DND-41 (cell line): ENCODE data around the gene RSPH9.

Source experiments
- ATAC-seq: fragments of 200-7000 bp; cut with Tn5 transposase; 3 replicates; pipeline ENCODE4 v1.9.1; 2021; ENCODE audit warnings: low read depth; ENCODE audit not compliant: insufficient read depth
- DNase-seq: peaks from one replicate; pipeline ENCODE4 v3.0.0-alpha.2; 2020
- H2AFZ ChIP-seq: 2 replicates; pipeline ENCODE4 v1.6.0; 2012; ENCODE audit warnings: low read depth, low read length
- H3K27ac ChIP-seq: 2 replicates; pipeline ENCODE4 v1.5.1; 2012; ENCODE audit warnings: low read length, inconsistent platforms
- H3K27me3 ChIP-seq: fragments of 200-600 bp; sonication (generic); 2 replicates; pipeline ENCODE4 v1.6.0; 2012; ENCODE audit warnings: low read length, mild to moderate bottlenecking, inconsistent platforms; ENCODE audit not compliant: insufficient read depth, poor library complexity
- H3K36me3 ChIP-seq: 2 replicates; pipeline ENCODE4 v1.5.1; 2012; ENCODE audit warnings: low read length, inconsistent platforms; ENCODE audit not compliant: insufficient read depth
- H3K4me1 ChIP-seq: 2 replicates; pipeline ENCODE4 v1.5.1; 2012; ENCODE audit warnings: mild to moderate bottlenecking, low read length; ENCODE audit not compliant: insufficient read depth
- H3K4me2 ChIP-seq: 2 replicates; pipeline ENCODE4 v1.6.0; 2012; ENCODE audit warnings: mild to moderate bottlenecking, moderate library complexity, low read length, inconsistent platforms; ENCODE audit not compliant: insufficient read depth
- H3K4me3 ChIP-seq, 2 experiments: fragments of 200-600 bp in 1 of 2; shearing (Covaris generic) in 1 of 2; 2 replicates each; pipeline ENCODE4 v1.5.1; 2012 to 2016; ENCODE audit warnings: inconsistent platforms in 2 of 2, low read length in 2 of 2, mild to moderate bottlenecking in 2 of 2, low read depth in 1 of 2, moderate library complexity in 1 of 2
- H3K79me2 ChIP-seq: 2 replicates; pipeline ENCODE4 v1.6.0; 2012; ENCODE audit warnings: low read length, inconsistent platforms; ENCODE audit not compliant: insufficient read depth
- H3K9ac ChIP-seq: 2 replicates; pipeline ENCODE4 v1.6.0; 2012; ENCODE audit warnings: low read depth, mild to moderate bottlenecking, inconsistent platforms, low read length, moderate library complexity
- H3K9me3 ChIP-seq: 2 replicates; pipeline ENCODE4 v1.5.1; 2012; ENCODE audit warnings: low read length, moderate library complexity, mild to moderate bottlenecking, inconsistent platforms; ENCODE audit not compliant: insufficient read depth, severe bottlenecking
- H4K20me1 ChIP-seq: 2 replicates; pipeline ENCODE4 v1.6.0; 2012; ENCODE audit warnings: low read length; ENCODE audit not compliant: insufficient read depth
- EZH2 ChIP-seq: IDR thresholded peaks from 3 replicates; pipeline ENCODE4 v1.6.1; 2012; ENCODE audit warnings: borderline replicate concordance, low read depth, mild to moderate bottlenecking, moderate library complexity, low read length, inconsistent platforms; ENCODE audit not compliant: severe bottlenecking
- TF ChIP-seq, protein P1 (sequence below): IDR thresholded peaks from 2 replicates; pipeline ENCODE4 v1.5.1; 2012; ENCODE audit warnings: borderline replicate concordance, low read length, moderate library complexity, mild to moderate bottlenecking; ENCODE audit not compliant: poor library complexity, severe bottlenecking; ENCODE audit errors: extremely low read depth

The RSPH9 gene

DNA sequence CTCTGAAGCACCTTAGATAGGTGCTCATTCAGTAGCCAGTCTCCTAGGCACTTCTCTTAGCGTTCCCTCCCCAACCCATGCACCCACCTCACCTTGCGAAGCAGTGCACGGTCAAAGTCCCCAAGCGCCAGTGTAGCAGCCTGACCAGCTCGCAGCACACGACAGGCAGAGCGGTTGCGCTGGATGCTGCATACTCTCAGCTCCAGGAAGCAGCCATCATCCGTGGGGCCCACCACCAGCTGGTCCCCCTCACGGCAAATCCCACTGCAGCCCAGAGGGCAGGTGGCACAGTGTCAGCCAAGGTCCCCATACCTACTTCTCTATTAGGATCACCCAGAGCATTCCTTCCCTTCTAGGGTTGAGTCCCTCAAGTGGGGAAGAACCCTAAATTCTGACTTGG, 22.3 kb upstream of the RSPH9 start:
- peaks cover 84% of the 10 kb centered on the region for H3K36me3 ChIP-seq
- peaks cover 17% of the 10 kb centered on the region for H3K79me2 ChIP-seq
- peaks cover 10% of the 10 kb centered on the region; the same call in 1 of the 2 replicates for H4K20me1 ChIP-seq
- ATAC-seq (no peak), DNase-seq (no peak)
- no peaks in the 10 kb centered on the region for H3K27me3 ChIP-seq
- peaks cover 14% of the 10 kb centered on the region for H3K4me1 ChIP-seq
- H3K27ac ChIP-seq = no peak overlapping the region
- H2AFZ ChIP-seq = no peak overlapping the region
- H3K9ac ChIP-seq = no peak overlapping the region
- no peak for TF ChIP-seq EZH2
- TF ChIP-seq, protein P1, sequence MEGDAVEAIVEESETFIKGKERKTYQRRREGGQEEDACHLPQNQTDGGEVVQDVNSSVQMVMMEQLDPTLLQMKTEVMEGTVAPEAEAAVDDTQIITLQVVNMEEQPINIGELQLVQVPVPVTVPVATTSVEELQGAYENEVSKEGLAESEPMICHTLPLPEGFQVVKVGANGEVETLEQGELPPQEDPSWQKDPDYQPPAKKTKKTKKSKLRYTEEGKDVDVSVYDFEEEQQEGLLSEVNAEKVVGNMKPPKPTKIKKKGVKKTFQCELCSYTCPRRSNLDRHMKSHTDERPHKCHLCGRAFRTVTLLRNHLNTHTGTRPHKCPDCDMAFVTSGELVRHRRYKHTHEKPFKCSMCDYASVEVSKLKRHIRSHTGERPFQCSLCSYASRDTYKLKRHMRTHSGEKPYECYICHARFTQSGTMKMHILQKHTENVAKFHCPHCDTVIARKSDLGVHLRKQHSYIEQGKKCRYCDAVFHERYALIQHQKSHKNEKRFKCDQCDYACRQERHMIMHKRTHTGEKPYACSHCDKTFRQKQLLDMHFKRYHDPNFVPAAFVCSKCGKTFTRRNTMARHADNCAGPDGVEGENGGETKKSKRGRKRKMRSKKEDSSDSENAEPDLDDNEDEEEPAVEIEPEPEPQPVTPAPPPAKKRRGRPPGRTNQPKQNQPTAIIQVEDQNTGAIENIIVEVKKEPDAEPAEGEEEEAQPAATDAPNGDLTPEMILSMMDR = no peak
- no peak overlapping the region for H3K4me2 ChIP-seq
- H3K9me3 ChIP-seq = no peaks in the 10 kb centered on the region
- no peak overlapping the region for H3K4me3 ChIP-seq

DNA sequence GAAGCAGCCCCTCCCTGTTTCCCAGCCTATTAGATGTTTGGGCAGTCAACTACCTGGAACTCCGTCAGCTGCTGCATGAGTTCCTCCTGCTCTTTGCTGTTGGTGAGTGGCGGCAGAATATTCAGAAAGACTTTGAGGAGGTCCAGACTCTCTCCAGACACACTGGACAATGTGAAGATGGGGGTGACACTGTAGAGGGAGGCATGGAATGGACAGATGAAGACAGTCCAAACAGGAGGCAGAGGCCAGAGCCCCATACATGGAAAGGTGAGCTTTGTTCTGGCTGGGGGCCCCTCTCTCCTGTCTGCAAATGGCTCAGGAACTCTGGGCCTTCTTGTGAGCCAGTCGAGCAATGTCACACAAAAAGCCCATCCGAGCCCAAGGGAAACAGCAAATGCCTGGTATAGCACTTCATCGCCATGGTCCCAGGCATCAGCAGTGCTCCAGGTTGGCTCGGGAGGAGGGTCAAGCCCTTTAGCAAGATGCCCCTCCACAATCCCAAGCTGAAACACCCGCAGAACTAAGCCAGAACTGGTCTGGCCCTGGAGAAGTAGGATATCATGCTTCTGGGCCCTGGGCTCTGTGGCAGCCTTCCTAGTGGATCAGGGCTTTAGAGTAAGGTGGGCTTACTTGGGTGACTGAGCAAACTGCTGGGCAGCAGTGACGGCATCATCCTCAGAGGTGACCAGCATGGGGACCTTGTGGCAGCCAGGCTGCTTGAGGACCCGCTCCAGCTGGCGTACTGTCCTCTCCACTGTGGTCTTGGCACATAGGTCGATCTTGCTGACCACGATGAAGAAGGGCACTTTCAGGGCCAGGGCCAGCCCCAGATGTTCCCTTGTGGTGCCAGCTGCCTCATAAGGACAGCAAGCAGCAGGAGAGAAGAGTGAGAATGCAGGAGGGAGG, 20.7 kb upstream of the RSPH9 start:
- no peak for DNase-seq
- H3K4me1 ChIP-seq = peaks cover 23% of the 10 kb centered on the region
- H3K4me3 ChIP-seq = no peak overlapping the region
- H3K36me3 ChIP-seq = peaks cover 85% of the 10 kb centered on the region
- H3K79me2 ChIP-seq = peaks cover 31% of the 10 kb centered on the region
- H3K9ac ChIP-seq = no peak overlapping the region
- ATAC-seq = no peak
- H3K4me2 ChIP-seq = no peak overlapping the region
- H3K9me3 ChIP-seq = no peaks in the 10 kb centered on the region
- H2AFZ ChIP-seq = no peak overlapping the region
- H3K27ac ChIP-seq = no peak overlapping the region
- no peaks in the 10 kb centered on the region for H3K27me3 ChIP-seq
- peaks cover 11% of the 10 kb centered on the region; the same call in 1 of the 2 replicates for H4K20me1 ChIP-seq
- TF ChIP-seq EZH2 = no peak
- TF ChIP-seq, protein P1 = no peak

DNA sequence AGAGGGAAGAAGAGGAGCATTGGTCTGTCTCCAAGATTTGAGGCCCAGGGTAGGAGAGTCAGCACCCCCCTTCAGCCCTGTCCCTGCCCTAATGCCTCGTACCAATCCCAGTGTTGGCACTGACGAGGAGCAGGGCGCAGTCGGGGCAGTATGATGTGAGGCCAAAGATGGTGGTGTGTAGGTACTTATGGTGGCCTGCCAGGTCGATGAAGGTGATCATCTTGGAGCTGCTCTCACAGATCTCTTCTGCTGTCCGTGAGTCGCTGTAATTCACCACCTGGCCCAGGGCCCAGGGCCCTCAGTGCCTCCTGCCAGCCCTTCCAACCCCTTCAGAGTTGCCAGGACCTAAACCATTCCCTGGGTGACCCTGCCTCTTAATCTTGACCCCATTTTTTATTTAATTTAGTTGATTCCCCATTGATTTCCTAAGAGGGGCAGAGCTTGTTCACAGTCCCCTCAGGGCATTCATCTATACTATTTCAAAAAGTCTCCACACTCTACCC, 20.0 kb upstream of the RSPH9 start:
- Histone ChIP-seq H4K20me1 (peaks cover 11% of the 10 kb centered on the region; the same call in 1 of the 2 replicates), H3K36me3 (peaks cover 78% of the 10 kb centered on the region), H3K4me2 (no peak overlapping the region), H3K27me3 (no peaks in the 10 kb centered on the region), H3K4me3 (no peak overlapping the region), H3K9ac (no peak overlapping the region), H2AFZ (no peak overlapping the region), H3K79me2 (peaks cover 31% of the 10 kb centered on the region), H3K9me3 (no peaks in the 10 kb centered on the region), H3K27ac (no peak overlapping the region), H3K4me1 (peaks cover 28% of the 10 kb centered on the region)
- ATAC-seq (no peak), DNase-seq (no peak)
- TF ChIP-seq, protein P1 = no peak
- no peak for TF ChIP-seq EZH2
